ENCODE data around the gene TMEM209.

- no peak for TF ChIP-seq CTCF (IDR thresholded peaks at IDR 0.05; ENCODE audit: low read depth, low read length, poor library complexity, severe bottlenecking)
- TF ChIP-seq EZH2phosphoT487 (IDR thresholded peaks at IDR 0.05; ENCODE audit: borderline replicate concordance, low read length), result no peak
These were observed 13.8 kb upstream of the TMEM209 start for GRCh38 chr7:130218806-130219620.
